Motor neuron (in vitro differentiated cells): Measurements from ENCODE around the gene OPCML. TPM values are rescaled to one million over a fixed set of nuclear protein-coding genes. Genes with fewer than 3 reads are reported as not detected.
A peak's percentile ranks its signal among the peaks of the same experiment; 100 is the strongest.

Experiments used
- ATAC-seq, 8 experiments: fragments of 200-7000 bp; cut with Tn5 transposase; replicated peaks in 6 of 8; 2 replicates each; pipeline ENCODE4 v1.8.0; 2021; ENCODE audit warnings: mild to moderate bottlenecking in 8 of 8, moderate library complexity in 8 of 8
- H3K27ac ChIP-seq, 2 donors: fragments of 250-450 bp; sonication (Bioruptor Pico); 2 replicates each; pipeline ENCODE4 v1.9.0; 2021; ENCODE audit warnings: antibody characterized with exemption in 2 of 2, mild to moderate bottlenecking in 2 of 2, moderate library complexity in 1 of 2
- H3K4me1 ChIP-seq, 2 donors: fragments of 250-450 bp; sonication (Bioruptor Pico); replicated peaks in 1 of 2; 2 replicates each; pipeline ENCODE4 v1.6.1; 2021; ENCODE audit warnings: antibody characterized with exemption in 2 of 2, mild to moderate bottlenecking in 2 of 2, moderate library complexity in 1 of 2
- H3K4me3 ChIP-seq, 5 donors: fragments of 250-450 bp; sonication (Bioruptor Pico); 2 replicates each; pipeline ENCODE4 v1.9.0; 2021; ENCODE audit warnings: antibody characterized with exemption in 5 of 5, mild to moderate bottlenecking in 5 of 5, moderate library complexity in 4 of 5
- WGBS, 10 experiments: fragments of 450-650 bp; shearing (Covaris generic); methylation state at CpG; one replicate each; pipeline ENCODE4 v1.0.0; 2022; 5-methylcytosine and 5-hydroxymethylcytosine counted together
- in situ Hi-C, 9 experiments: fragments of 400-800 bp; cut with MboI; loops; one replicate each; pipeline ENCODE4 v1.15.0; 2021; ENCODE audit warnings: low sequenced_read_pairs in 9 of 9, low pct_unique_long_range_greater_than_20kb in 2 of 9; ENCODE audit not compliant: unreplicated experiment in 9 of 9
- total RNA-seq, 8 experiments: library from RNA; unstranded; fragments of 300-600 nt; gene quantifications; 2 replicates each; pipeline versions ENCODE4 v1.2.3 to v1.2.4, GENCODE V29; 2022

The OPCML gene
- total RNA-seq, 8 experiments from 2014 or later, result 0.40 to 20.1 (median 7.2) TPM

GRCh38 chr11:132976115-132976514 is 556.2 kb downstream of the OPCML start:
- WGBS, 10 experiments, result 50 to 100% (median 82%) methylated on average over 1 to 5 of the region's 5 CpGs
- Histone ChIP-seq H3K4me3 (no peak overlapping the region), H3K4me1 (peaks cover 2 to 9% of the 10 kb centered on the region in 2 donors), H3K27ac (no peak overlapping the region)
- in situ Hi-C loops, result no loop called here
- ATAC-seq, result peak in 1 of 8 experiments; percentile 19

GRCh38 chr11:132973686-132974085 is 558.6 kb downstream of the OPCML start:
- no peak overlapping the region for H3K27ac ChIP-seq
- in situ Hi-C loops, result no loop called here

DNA sequence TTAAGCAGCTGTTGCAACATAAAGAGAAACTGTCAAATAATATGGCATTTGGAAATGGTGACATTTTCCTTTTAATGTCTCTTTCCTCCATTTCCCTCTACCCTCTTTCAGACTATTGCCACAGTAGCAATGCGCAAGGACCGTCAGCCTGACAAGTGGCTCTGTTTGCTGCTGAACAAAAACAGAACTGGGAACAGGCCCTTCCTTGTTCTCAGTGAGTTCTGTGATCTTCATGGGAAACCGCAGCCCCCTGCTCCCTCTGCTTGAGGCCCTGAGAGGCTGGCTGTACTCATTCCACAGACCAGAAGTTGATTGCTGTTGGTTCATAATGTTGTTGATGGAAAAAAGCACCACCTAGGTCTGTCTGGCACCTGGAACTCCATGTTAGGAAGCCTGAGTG is 559.7 kb downstream of the OPCML start:
- Histone ChIP-seq H3K4me3 (no peak overlapping the region), H3K4me1 (peaks cover 2 to 9% of the 10 kb centered on the region in 2 donors), H3K27ac (no peak overlapping the region)
- 53 to 100% (median 80%) methylated on average over 1 to 3 of the region's 3 CpGs; no CpG with 5 or more reads in 2 of the 10 experiments for WGBS, 10 experiments
- peak in 3 of 8 experiments; percentile 22 to 48 (median 28) for ATAC-seq
- in situ Hi-C loops, result no loop called here

More at GRCh38 chr11:132973686-132974085, 558.6 kb downstream of the OPCML start:
- no peak for ATAC-seq
- Histone ChIP-seq H3K4me3 (no peak overlapping the region), H3K4me1 (peaks cover 2 to 9% of the 10 kb centered on the region in 2 donors)
- WGBS, 10 experiments, result 9 to 81% (median 50%) methylated on average over 1 to 5 of the region's 6 CpGs; no CpG with 5 or more reads in 3 of the 10 experiments

- WGBS, 10 experiments, result 8 to 94% (median 60%) methylated on average over 1 to 4 of the region's 4 CpGs; no CpG with 5 or more reads in 1 of the 10 experiments
- in situ Hi-C loops, result no loop called here
- no peak overlapping the region for H3K4me3 ChIP-seq
- no peak for ATAC-seq
- peaks cover 2 to 9% of the 10 kb centered on the region in 2 donors for H3K4me1 ChIP-seq
- no peak overlapping the region for H3K27ac ChIP-seq
Measured at GRCh38 chr11:132971351-132971750, 561.0 kb downstream of the OPCML start.

DNA sequence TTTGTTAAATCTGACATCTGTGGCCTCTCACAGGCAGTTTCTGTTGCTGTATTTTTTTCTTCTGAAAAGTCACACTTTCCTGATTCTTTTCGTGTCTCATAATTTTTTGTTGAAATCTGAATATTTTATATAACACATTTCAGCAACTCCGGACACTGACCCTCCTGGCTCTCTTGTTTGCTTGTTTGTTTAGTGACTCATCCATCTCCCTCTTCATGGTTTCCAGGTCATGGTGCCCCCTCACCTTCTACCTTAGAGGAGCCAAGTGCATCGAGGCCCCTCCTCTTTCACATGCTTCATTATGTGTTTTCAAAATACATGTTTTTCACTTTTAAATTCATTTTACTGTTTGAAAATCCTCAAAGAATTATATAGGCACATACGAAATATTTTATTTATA is 562.4 kb downstream of the OPCML start:
- WGBS, 10 experiments, result 26 to 100% (median 74%) methylated on average over 1 to 4 of the region's 4 CpGs
- Histone ChIP-seq H3K4me1 (peaks cover 2 to 9% of the 10 kb centered on the region in 2 donors), H3K27ac (no peak overlapping the region), H3K4me3 (no peak overlapping the region)
- in situ Hi-C loops, result no loop called here
- ATAC-seq, result no peak

DNA sequence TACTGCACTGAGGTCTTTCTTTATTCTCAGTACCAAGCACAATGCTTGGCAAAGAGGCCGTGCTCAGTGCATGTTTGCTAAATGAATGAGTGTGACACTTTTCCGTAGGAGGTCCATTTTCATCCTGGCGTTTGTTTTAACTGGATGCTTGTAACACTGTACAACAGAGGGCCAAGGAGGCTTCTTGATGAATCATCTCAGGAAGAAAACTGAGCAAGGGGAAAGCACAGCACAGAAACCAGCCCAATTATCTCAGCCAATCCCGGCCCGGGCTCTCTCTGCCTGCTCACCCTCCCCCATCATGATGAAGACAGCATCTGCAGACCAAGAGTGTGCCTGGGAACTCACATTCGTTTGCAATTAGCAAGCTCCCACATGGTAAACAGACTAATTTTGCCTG is 570.3 kb downstream of the OPCML start:
- no peak overlapping the region for H3K27ac ChIP-seq
- peak; percentile 60 to 97 (median 75) for ATAC-seq
- no peak overlapping the region for H3K4me3 ChIP-seq
- WGBS, 10 experiments, result 0 to 84% (median 65%) methylated on average over 1 to 6 of the region's 6 CpGs; no CpG with 5 or more reads in 2 of the 10 experiments
- H3K4me1 ChIP-seq, result peaks cover 3 to 15% of the 10 kb centered on the region in 2 donors
- in situ Hi-C loops, result no loop called here

DNA sequence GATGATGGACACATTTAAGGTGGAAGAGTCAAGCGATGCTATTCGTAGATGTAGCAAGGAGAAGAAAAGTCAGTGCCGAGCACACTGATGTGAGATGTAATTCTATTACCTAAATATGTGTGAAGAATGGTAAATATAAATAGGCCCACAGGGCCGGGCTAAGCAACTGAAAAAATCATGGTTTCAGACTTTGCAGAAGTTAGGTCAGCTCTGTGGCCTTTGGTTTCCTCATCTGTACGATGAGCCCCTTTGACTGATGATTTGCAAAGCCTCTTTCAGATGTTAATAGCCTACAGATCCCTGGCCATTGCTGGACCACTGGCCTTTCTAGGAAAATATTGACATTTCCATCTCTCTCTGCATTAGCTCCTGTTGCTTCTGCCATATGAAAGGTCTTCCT is 570.8 kb downstream of the OPCML start:
- peaks cover 3 to 15% of the 10 kb centered on the region in 2 donors for H3K4me1 ChIP-seq
- ATAC-seq, result no peak
- in situ Hi-C loops, result no loop called here
- no peak overlapping the region for H3K27ac ChIP-seq
- H3K4me3 ChIP-seq, result no peak overlapping the region
- 36 to 100% (median 87%) methylated on average over 1 to 4 of the region's 5 CpGs for WGBS, 10 experiments

GRCh38 chr11:132960273-132961078 is 571.8 kb downstream of the OPCML start:
- Histone ChIP-seq H3K4me1 (peaks cover 3 to 15% of the 10 kb centered on the region in 2 donors), H3K27ac (no peak overlapping the region), H3K4me3 (no peak overlapping the region)
- in situ Hi-C loops, result no loop called here
- 31 to 79% (median 62%) methylated on average over 3 to 18 of the region's 21 CpGs for WGBS, 10 experiments
- ATAC-seq, result peak in 2 of 8 experiments; percentile 34 to 63

- H3K4me1 ChIP-seq, result peaks cover 3 to 15% of the 10 kb centered on the region in 2 donors
- in situ Hi-C loops, result no loop called here
- no peak overlapping the region for H3K27ac ChIP-seq
- H3K4me3 ChIP-seq, result no peak overlapping the region
- ATAC-seq, result no peak
- WGBS, 10 experiments, result 60 to 100% (median 97%) methylated on average over 1 to 3 of the region's 3 CpGs; no CpG with 5 or more reads in 3 of the 10 experiments
Measured at GRCh38 chr11:132959693-132960092, 572.6 kb downstream of the OPCML start.

- in situ Hi-C loops, result no loop called here
- no peak overlapping the region for H3K4me3 ChIP-seq
- peaks cover 3 to 15% of the 10 kb centered on the region in 2 donors for H3K4me1 ChIP-seq
- ATAC-seq, result no peak
- WGBS, 10 experiments, result 11 to 100% (median 71%) methylated on average over 1 to 2 of the region's 2 CpGs
- no peak overlapping the region for H3K27ac ChIP-seq
Measured at GRCh38 chr11:132957881-132958280, 574.4 kb downstream of the OPCML start.

DNA sequence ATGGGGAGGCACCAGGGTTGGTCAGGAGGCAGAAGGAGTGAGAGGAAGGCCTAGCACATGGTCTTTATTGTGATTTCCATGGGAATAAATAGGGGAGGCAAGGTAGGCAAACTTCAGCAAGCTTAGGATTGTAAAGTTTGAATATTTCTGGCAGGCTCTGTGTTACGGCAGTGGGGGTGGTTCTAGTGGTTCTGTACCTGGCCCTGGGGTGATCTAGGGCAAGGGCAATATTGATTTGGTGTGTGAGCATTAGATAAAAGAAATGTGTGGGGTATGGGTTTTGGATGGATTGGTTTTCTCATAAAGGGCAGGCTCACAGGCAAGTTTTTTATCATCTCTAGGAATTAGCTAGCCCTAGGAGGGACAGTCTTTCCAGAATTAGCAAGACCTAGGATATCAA is 584.0 kb downstream of the OPCML start:
- Histone ChIP-seq H3K4me1 (peaks cover 7 to 9% of the 10 kb centered on the region in 2 donors), H3K4me3 (no peak overlapping the region), H3K27ac (no peak overlapping the region)
- in situ Hi-C loops, result no loop called here
- WGBS, 10 experiments, result 100% methylated on average over 1 of the region's 1 CpG; no CpG with 5 or more reads in 7 of the 10 experiments
- ATAC-seq, result no peak

GRCh38 chr11:132944569-132944944 is 587.7 kb downstream of the OPCML start:
- WGBS, 10 experiments, result 0 to 60% (median 45%) methylated on average over 1 to 6 of the region's 9 CpGs
- in situ Hi-C loops, result no loop called here
- H3K27ac ChIP-seq, result no peak overlapping the region
- H3K4me3 ChIP-seq, result peak overlapping the region; percentile 39 to 63 (median 46)
- H3K4me1 ChIP-seq, result peaks cover 7 to 23% of the 10 kb centered on the region in 2 donors
- no peak for ATAC-seq

DNA sequence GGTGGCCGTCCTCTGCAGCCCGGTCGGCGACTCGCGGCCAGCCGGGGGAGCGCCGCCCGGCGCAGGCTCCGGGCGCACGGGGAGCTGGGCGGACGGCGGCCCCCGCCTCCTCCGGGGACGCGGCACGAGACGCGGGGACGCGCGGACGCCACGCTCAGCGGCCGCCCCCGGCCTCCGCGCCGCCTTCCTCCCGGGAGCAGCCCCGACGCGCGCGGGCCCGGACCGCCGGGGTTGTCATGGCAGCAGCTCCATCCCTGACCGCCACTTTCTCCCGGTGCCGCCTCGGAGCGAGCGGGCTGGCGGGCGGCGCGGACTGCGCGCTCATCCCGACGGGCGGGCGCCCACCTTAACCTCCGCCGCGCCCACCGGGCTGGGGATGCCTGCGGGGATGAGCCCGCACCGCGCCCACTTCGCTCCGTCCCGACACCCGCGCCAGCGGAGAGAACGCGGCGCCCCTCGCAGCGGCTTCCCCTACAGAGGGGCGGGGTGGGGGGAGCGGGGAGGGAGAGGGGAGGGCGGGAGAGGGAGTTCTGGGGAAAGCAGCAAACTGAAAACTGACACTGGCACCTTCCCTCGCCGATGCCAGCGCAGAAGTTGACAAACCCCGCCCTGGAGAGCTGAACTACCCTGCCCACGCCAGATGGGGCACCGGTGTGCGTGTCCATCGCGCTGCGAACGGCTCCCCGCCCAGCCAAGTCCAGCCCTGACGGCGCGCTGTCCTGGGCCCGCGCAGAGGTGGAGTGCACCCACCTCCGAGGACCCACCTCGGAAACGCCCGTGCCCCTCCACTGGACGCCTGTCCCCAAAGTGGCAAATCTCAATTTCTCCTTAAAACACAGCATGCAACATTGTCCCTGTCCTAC is 588.4 kb downstream of the OPCML start:
- H3K4me1 ChIP-seq, result peaks cover 7 to 23% of the 10 kb centered on the region in 2 donors
- in situ Hi-C loops, result no loop called here
- ATAC-seq, result peak; percentile 65 to 88 (median 82)
- H3K27ac ChIP-seq, result no peak overlapping the region
- H3K4me3 ChIP-seq, result peak overlapping the region; percentile 39 to 63 (median 46)
- WGBS, 10 experiments, result 0 to 15% (median 3%) methylated on average over 4 to 45 of the region's 104 CpGs; no CpG with 5 or more reads in 7 of the 10 experiments
